Activated effector memory CD4-positive, alpha-beta T cell treated with Interleukin-2 at 50 U/mL for 16 hours (primary cell): ENCODE data around the gene HPS1.

Experiments
- DNase-seq: peaks from one replicate; pipeline ENCODE4 v3.0.0-alpha.2; 2020

HPS1 gene

GRCh38 chr10:98411166-98411565 is 35.6 kb downstream of the HPS1 start:
- DNase-seq, result no peak

GRCh38 chr10:98410759-98411158 is 36.0 kb downstream of the HPS1 start:
- DNase-seq, result no peak

- DNase-seq, result no peak
Measured at GRCh38 chr10:98410135-98410743, 36.5 kb downstream of the HPS1 start.

GRCh38 chr10:98408799-98409198 is 37.9 kb downstream of the HPS1 start:
- no peak for DNase-seq

- DNase-seq, result no peak
Measured at GRCh38 chr10:98407744-98408241, 38.9 kb downstream of the HPS1 start.

- DNase-seq, result no peak
Measured at GRCh38 chr10:98407017-98407743, 39.6 kb downstream of the HPS1 start.

- no peak for DNase-seq
Measured at GRCh38 chr10:98405422-98405821, 41.3 kb downstream of the HPS1 start.

- DNase-seq, result no peak
Measured at GRCh38 chr10:98404571-98405359, 42.0 kb downstream of the HPS1 start.

GRCh38 chr10:98403812-98404504 is 42.8 kb downstream of the HPS1 start:
- DNase-seq, result no peak

GRCh38 chr10:98402931-98403718 is 43.6 kb downstream of the HPS1 start:
- no peak for DNase-seq

GRCh38 chr10:98402478-98402877 is 44.3 kb downstream of the HPS1 start:
- no peak for DNase-seq

GRCh38 chr10:98400482-98400881 is 46.3 kb downstream of the HPS1 start:
- no peak for DNase-seq

- DNase-seq, result no peak
Measured at GRCh38 chr10:98399784-98400183, 47.0 kb downstream of the HPS1 start.

GRCh38 chr10:98397089-98397600 is 49.6 kb downstream of the HPS1 start:
- DNase-seq, result no peak

- no peak for DNase-seq
Measured at GRCh38 chr10:98396096-98397063, 50.4 kb downstream of the HPS1 start.

GRCh38 chr10:98394851-98395440 is 51.8 kb downstream of the HPS1 start:
- no peak for DNase-seq

GRCh38 chr10:98391578-98391991 is 55.1 kb downstream of the HPS1 start:
- no peak for DNase-seq

GRCh38 chr10:98391065-98391464 is 55.7 kb downstream of the HPS1 start:
- no peak for DNase-seq

- DNase-seq, result no peak
Measured at GRCh38 chr10:98390406-98390805, 56.3 kb downstream of the HPS1 start.

GRCh38 chr10:98389398-98389797 is 57.3 kb downstream of the HPS1 start:
- no peak for DNase-seq
